Measurements from ENCODE around the gene ANTXRL. TPM values are rescaled to one million over a fixed set of nuclear protein-coding genes. Genes with fewer than 3 reads are reported as not detected.
"Not testable (repeated sequence)": the region's sequence is repeated elsewhere in the genome, so short reads cannot be mapped to it uniquely, and the experiment has no call there.

ANTXRL gene
- total RNA-seq, 2 donors from 2014 or later, result not detected

GRCh38 chr10:46301721-46302479, 15.1 kb downstream of the ANTXRL start:
- no peak for DNase-seq
- intact Hi-C loops (cut with DNase I, micrococcal nuclease), result no loop called here
- ATAC-seq, result no peak

- intact Hi-C loops (cut with DNase I, micrococcal nuclease); DNase-seq: not testable (repeated sequence)
Measured at GRCh38 chr10:46302765-46303352, 16.1 kb downstream of the ANTXRL start.

DNA sequence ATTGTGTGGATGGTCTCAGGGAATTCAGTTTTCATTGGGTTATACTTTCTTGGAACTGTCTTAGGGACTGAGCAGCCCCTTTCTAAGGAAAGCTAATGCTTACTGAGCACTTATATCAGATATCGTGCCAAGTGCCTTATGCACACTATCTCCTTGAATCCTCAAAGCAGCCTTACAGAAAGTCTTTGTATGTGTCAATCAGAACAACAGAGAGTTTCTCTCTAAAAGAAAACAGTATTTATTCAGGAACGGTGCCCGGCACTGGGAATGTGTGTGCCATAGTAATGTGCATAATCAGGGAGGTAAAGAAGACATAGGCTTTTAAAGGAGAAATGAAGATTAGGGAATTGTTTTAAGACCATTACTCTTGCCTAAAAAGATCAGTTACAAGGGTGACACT, 17.3 kb downstream of the ANTXRL start:
- ATAC-seq, result no peak
- no peak for DNase-seq
- intact Hi-C loops (cut with DNase I, micrococcal nuclease), result no loop called here

More at GRCh38 chr10:46302765-46303352, 16.1 kb downstream of the ANTXRL start:
- ATAC-seq, result not testable (repeated sequence)

- intact Hi-C loops (cut with DNase I, micrococcal nuclease); DNase-seq; ATAC-seq: not testable (repeated sequence)
Measured at GRCh38 chr10:46304671-46305070, 17.9 kb downstream of the ANTXRL start.

DNA sequence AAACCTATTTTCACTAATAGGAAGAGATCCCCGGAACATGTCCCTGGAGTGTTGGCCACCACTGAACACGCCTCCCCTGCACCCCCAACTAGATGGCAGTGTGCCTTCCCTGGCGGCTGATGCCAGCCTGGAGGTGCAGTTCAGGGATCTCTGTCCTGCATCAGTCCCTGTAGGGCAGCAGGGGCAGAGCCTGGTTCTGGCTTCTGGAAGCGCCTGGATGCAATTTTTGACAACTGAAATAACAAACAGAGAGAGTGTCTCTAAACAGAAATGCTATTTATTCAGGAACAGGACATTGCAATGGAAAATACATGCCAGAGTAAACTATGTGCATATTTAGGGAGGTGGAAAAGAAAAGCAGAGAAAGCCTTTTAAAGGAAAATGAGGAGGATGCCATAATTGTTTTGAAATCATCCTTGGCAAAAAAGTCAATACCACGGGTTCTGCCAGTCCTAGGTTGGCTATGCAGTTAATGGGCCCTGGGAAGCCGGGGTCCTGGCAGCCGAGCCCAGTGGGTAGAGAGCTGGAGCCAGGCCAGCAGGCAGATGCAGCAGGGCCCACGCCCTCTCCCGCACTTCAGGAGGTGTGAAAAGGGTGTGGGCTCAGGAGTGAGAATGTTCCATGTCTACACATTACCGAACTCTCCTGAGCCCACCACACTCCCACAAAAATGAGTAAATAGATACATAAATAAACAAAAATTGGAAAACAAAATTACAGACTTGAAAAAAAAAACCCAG, 18.5 kb downstream of the ANTXRL start:
- no peak for ATAC-seq
- DNase-seq, result peak in 1 of 2 donors; percentile 16
- intact Hi-C loops (cut with DNase I, micrococcal nuclease), result no loop called here

- intact Hi-C loops (cut with DNase I, micrococcal nuclease), result no loop called here
- ATAC-seq, result no peak
- DNase-seq, result peak in 1 of 2 donors; percentile 5
Measured at GRCh38 chr10:46305986-46306385, 19.2 kb downstream of the ANTXRL start.

DNA sequence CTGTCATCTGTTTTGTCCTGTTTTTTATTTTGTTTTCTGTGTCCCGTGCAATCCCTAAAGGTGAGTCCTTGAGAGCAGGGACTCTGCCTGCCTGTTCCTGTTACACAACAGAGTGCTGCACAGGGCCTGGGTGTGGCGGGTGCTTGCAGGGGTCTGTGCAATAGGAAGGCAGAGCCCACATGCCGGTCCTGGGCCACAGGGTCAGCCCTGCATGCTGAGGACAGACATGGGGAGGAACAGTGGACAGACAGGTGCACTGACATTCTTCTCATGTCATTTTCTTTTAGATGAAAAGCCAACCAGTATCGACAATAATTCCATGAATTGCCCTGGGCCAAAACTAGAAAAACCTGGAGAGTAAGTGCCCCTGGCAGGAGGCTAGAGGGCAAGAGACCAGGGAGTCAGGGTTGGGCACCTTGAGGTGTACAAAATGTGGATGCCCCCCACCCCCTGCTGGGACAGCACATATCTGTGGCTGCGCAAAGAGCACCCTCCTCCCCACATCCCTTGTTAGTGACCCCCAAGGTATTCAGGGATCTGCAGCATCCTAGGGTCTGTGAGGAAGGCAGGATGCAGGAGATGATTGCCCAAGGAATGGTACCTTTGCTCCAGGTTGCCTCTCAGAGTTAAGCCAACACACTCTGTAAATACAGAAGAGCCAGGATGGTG, 19.9 kb downstream of the ANTXRL start:
- ATAC-seq, result no peak
- DNase-seq, result peak in 1 of 2 donors; percentile 12
- intact Hi-C loops (cut with DNase I, micrococcal nuclease), result no loop called here

- DNase-seq, result peak in 1 of 2 donors; percentile 15
- ATAC-seq, result no peak
- intact Hi-C loops (cut with DNase I, micrococcal nuclease), result no loop called here
Measured at GRCh38 chr10:46307281-46308112, 20.7 kb downstream of the ANTXRL start.

DNA sequence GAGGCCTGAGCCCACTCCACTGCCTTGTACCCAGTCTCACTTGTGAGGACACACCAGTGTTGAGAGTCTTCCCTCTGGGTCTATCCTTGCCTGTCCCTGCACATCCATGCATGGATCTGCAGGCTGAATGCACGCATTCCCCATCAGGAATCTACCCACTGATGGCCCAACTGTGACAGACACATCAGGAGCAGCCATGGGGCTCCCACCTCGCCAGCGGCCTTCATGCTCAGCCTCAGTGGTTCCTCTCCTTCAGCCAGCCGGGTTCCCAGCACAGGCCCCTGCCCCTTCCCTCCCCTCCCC, 21.3 kb downstream of the ANTXRL start:
- DNase-seq (peak in 1 of 2 donors; percentile 12), ATAC-seq (no peak)
- intact Hi-C loops (cut with DNase I, micrococcal nuclease), result no loop called here

DNA sequence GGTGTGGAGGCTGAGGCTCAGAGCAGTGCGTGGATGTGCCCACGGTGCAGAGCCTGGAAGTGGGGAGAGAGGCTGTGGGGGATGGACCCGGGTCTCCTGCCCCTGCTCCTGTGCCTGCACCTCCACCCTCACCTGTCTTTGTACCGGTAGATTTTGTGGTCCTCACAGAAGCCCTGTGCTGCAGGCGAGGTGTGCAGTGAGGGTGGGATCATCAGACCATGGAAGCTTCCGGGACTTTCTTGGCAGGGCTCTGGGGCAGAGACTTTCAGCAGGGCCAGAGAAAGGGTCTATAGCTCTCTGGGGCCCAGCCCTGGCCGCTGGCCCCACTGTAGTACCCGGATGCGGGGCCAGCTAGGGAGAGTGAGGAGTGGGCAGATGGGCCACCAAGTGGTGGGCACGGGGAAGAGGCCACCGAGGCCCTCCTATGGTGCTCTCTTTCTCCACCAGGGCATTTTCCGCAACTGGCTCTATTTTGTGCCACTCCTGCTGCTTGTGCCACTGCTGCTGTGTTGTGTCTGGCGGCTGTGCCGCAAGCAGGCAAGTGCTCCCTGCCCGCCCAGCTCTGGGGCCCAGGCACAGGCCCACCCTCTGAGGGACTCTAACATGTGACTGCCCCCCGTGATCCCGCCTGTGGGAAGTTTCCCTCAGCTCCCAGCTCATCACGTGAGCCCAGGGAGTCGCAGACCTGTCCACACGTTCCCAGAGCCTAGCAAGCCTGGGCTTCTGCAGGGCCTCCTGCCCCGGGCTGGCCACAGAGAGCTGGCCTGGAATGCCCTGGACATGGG, 22.1 kb downstream of the ANTXRL start:
- DNase-seq (peak in 1 of 2 donors; percentile 2), ATAC-seq (no peak)

DNA sequence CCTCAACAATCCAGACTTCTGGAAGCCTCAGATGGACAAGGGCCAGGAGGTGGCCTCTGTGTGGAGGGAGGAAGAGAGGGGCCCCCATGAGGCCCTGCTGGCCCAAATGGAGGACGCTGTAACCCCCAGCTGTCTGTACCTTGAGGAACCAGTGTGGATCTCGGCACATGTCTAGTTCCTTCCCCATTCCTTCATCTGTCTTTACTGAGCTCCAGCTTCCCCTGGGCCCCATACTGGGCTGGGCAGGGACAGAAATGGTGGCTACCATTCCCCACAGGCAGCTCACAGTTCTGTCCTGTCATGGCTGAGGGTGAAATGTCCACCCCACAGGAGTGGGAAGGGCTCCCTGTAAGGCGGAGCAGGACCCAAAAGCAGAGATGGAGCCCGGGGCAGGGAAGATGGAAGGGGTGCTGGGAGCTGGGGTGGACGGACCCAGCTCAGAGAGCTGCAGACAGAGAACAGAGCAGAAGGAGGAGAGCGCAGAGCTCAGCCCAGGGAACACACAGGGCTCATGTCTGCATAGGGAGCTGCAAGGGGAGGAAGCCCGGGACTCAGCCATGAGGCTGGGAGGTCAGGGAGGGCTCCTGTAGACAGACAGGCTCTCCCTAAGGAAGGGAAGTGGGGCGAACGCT, 22.8 kb downstream of the ANTXRL start:
- peak in 1 of 2 donors; percentile 8 for DNase-seq
- intact Hi-C loops (cut with DNase I, micrococcal nuclease), result no loop called here
- no peak for ATAC-seq

More for the DNA sequence above, 22.1 kb downstream of the ANTXRL start:
- intact Hi-C loops (cut with DNase I, micrococcal nuclease), result no loop called here

DNA sequence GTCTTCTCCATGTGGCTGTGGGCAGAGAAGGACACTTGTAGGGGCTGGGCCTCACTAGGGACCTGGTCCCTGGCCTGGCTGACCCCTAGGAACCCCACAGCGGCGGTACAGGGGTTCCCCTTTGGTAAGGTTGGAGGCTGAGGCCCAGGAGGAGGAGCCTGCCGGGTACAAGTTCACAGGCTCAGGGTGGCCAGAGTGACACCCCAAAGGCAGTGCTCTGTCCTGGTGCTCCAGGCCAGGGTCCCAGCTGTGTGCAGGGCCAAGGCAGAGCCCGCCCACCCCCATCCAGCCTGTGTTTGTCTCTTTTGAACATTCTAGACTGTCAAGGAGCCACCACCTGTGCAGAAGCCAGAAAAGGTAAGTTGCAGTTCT, 23.3 kb downstream of the ANTXRL start:
- intact Hi-C loops (cut with DNase I, micrococcal nuclease), result no loop called here
- DNase-seq, result peak in 1 of 2 donors; percentile 18
- ATAC-seq, result no peak

- intact Hi-C loops (cut with DNase I, micrococcal nuclease), result no loop called here
- ATAC-seq (no peak), DNase-seq (peak in 1 of 2 donors; percentile 8)
Measured at GRCh38 chr10:46310851-46311250, 24.1 kb downstream of the ANTXRL start.

DNA sequence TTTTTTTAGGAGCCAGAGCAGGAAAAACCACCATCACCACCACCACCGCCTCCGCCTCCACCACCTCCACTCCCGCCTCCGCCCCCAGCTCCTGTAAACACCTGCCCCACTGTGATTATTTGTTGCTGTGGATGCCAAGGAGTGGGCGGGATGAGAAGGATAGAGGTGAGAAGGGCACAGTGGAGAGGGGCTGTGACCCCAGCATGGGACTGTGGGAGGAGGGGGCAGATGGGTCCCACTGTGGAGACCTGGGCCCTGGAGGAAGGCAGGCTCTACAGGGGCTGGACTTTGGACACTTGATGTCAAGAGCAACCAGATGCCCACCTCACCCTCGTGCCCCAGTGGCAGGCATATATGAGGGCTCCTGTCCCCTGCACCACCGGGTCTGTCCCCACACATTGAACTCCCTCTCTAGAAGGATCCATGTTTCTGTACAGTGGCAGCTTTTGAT, 24.7 kb downstream of the ANTXRL start:
- DNase-seq (peak in 1 of 2 donors; percentile 16), ATAC-seq (no peak)
- intact Hi-C loops (cut with DNase I, micrococcal nuclease), result no loop called here

- ATAC-seq; intact Hi-C loops (cut with DNase I, micrococcal nuclease): not testable (repeated sequence)
- peak in 1 of 2 donors; percentile 18 for DNase-seq
Measured at GRCh38 chr10:46311961-46312431, 25.2 kb downstream of the ANTXRL start.

GRCh38 chr10:46312953-46313352, 26.2 kb downstream of the ANTXRL start:
- intact Hi-C loops (cut with DNase I, micrococcal nuclease), result no loop called here
- ATAC-seq, result no peak

GRCh38 chr10:46314071-46314470, 27.3 kb downstream of the ANTXRL start:
- ATAC-seq (no peak), DNase-seq (no peak)
- intact Hi-C loops (cut with DNase I, micrococcal nuclease), result no loop called here

More at GRCh38 chr10:46312953-46313352, 26.2 kb downstream of the ANTXRL start:
- DNase-seq, result peak in 1 of 2 donors; percentile 18
